Activated CD8-positive, alpha-beta T cell treated with anti-CD3 and anti-CD28 coated beads, Interleukin-2, amount 10 ng/mL, durations not matched to agents 7 days and 5 days (primary cell): Measurements from ENCODE around the gene MCC. TPM values are rescaled to one million over a fixed set of nuclear protein-coding genes. Genes with fewer than 3 reads are reported as not detected.

Experiments used
- ATAC-seq: fragments of 150-1000 bp; cut with Tn5 transposase; one replicate; pipeline ENCODE4 v1.10.0; 2021; ENCODE audit warnings: moderate library complexity
- CTCF ChIA-PET: fragments of 350-600 bp; sonication (Branson Sonifier 250); formaldehyde crosslinking; loops from one replicate; lab custom pipeline; 2021; ENCODE audit warnings: antibody characterized with exemption; lab: Charles Lee
- POLR2A ChIA-PET: fragments of 350-600 bp; sonication (Branson Sonifier 250); formaldehyde crosslinking; loops from one replicate; lab custom pipeline; 2021; ENCODE audit warnings: antibody characterized with exemption; lab: Charles Lee
- DNase-seq: peaks from one replicate; pipeline ENCODE4 v3.0.0-alpha.2; 2020
- H3K27ac Mint-ChIP-seq: one replicate; pipeline ENCODE4 v1.8.0; 2021; ENCODE audit warnings: mild to moderate bottlenecking, mixed read lengths
- H3K27me3 Mint-ChIP-seq: one replicate; pipeline ENCODE4 v1.8.0; 2021; ENCODE audit warnings: low read depth, mixed read lengths
- H3K36me3 Mint-ChIP-seq: one replicate; pipeline ENCODE4 v1.8.0; 2021; ENCODE audit warnings: low read depth, mixed read lengths
- H3K4me1 Mint-ChIP-seq: one replicate; pipeline ENCODE4 v1.8.0; 2021; ENCODE audit warnings: low read depth, mixed read lengths
- H3K4me3 Mint-ChIP-seq: one replicate; pipeline ENCODE4 v1.8.0; 2021; ENCODE audit warnings: mild to moderate bottlenecking, mixed read lengths
- H3K9me3 Mint-ChIP-seq: one replicate; pipeline ENCODE4 v1.8.0; 2022; ENCODE audit warnings: mixed read lengths; ENCODE audit not compliant: insufficient read depth
- total RNA-seq, 2 experiments: library from RNA; stranded (reverse); gene quantifications; one replicate each; pipeline ENCODE4 v1.2.3, GENCODE V29; 2021

MCC gene
- total RNA-seq, 2 experiments from 2014 or later: 7.6 to 8.0 TPM

DNA sequence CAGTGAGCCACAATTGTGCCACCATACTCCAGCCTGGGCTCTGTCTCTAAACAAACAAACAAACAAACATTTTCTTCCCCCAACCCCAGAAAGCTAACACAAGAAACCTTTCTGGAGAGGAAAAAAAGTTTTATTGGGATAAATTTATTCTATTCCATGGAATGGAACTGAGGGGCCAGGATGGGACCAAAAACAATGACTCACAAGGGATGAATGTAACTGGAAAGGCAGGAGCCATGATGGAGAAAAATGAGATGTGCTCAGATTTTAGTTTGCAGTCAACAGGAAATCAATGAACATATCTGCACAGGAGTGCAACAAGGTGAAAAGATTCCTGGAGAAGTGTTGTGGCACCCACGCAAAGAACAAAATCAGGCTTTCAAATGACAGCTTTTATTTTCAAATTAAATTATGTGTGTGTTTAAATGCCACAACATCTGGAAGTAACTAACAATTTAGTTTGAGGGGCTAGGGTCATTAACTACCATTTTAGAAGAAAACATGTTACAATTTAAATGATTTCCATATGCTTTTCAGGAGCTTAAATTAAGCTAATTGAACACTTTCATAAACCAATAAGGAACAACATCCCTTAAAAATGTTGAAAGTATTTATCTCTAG lies 262.0 kb downstream of the MCC start:
- H3K27me3 Mint-ChIP-seq: no peaks in the 10 kb centered on the region
- ChIA-PET CTCF (no interaction called here), POLR2A (no interaction called here)
- H3K9me3 Mint-ChIP-seq: no peaks in the 10 kb centered on the region
- no peak overlapping the region for H3K4me3 Mint-ChIP-seq
- no peaks in the 10 kb centered on the region for H3K4me1 Mint-ChIP-seq
- no peak for ATAC-seq
- H3K36me3 Mint-ChIP-seq: no peaks in the 10 kb centered on the region
- DNase-seq: no peak
- H3K27ac Mint-ChIP-seq: no peak overlapping the region

- H3K4me3 Mint-ChIP-seq: no peak overlapping the region
- no peaks in the 10 kb centered on the region for H3K4me1 Mint-ChIP-seq
- H3K9me3 Mint-ChIP-seq: no peaks in the 10 kb centered on the region
- no peaks in the 10 kb centered on the region for H3K36me3 Mint-ChIP-seq
- ChIA-PET POLR2A (no interaction called here), CTCF (no interaction called here)
- no peak overlapping the region for H3K27ac Mint-ChIP-seq
- DNase-seq (no peak), ATAC-seq (no peak)
- H3K27me3 Mint-ChIP-seq: no peaks in the 10 kb centered on the region
Observed at GRCh38 chr5:113225259-113225658, 263.0 kb downstream of the MCC start.

- H3K9me3 Mint-ChIP-seq: no peaks in the 10 kb centered on the region
- no peak overlapping the region for H3K4me3 Mint-ChIP-seq
- CTCF ChIA-PET: no interaction called here
- no peaks in the 10 kb centered on the region for H3K27me3 Mint-ChIP-seq
- H3K27ac Mint-ChIP-seq: no peak overlapping the region
- H3K4me1 Mint-ChIP-seq: no peaks in the 10 kb centered on the region
- DNase-seq: no peak
- ATAC-seq: no peak
- H3K36me3 Mint-ChIP-seq: no peaks in the 10 kb centered on the region
- POLR2A ChIA-PET: no interaction called here
Observed at GRCh38 chr5:113224605-113225065, 263.6 kb downstream of the MCC start.

DNA sequence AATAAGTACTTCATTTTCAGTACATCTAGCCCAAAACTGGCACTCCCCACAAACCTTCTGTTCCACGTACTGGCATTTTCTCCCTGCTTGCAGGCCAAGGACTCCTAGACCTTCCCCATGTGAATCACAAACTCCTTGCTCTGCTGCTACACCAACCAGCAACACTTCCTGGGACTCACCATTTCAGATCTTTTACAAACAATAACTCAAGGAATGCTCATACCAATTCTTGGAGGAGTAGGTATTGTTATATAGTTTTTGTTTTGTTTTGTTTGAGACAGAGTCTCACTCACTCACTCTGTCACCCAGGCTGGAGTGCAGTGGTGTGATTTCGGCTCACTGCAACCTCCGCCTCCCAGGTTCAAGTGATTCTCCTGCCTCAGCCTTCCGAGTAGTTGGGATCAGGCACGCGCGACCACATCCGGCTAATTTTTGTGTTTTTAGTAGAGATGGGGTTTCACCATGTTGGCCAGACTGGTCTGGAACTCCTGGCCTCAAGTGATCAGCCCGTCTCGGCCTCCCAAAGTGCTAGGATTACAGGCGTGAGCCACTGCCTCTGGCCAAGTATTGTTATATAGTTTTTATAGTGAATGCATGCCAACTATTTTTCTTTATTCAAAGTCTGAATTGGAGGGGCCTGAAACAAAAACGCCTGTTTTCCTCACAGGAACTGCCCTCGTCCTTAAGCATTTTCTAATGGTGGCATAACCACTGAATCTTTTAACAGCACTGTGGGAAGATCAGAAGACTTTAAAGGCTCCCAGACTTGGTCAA lies 264.2 kb downstream of the MCC start:
- CTCF ChIA-PET: no interaction called here
- Mint-ChIP-seq H3K27me3 (no peaks in the 10 kb centered on the region), H3K4me3 (no peak overlapping the region), H3K27ac (no peak overlapping the region), H3K36me3 (no peaks in the 10 kb centered on the region), H3K9me3 (no peaks in the 10 kb centered on the region), H3K4me1 (no peaks in the 10 kb centered on the region)
- DNase-seq: no peak
- no peak for ATAC-seq
- POLR2A ChIA-PET: no interaction called here

GRCh38 chr5:113223315-113223714 lies 264.9 kb downstream of the MCC start:
- CTCF ChIA-PET: no interaction called here
- H3K9me3 Mint-ChIP-seq: no peaks in the 10 kb centered on the region
- no peak overlapping the region for H3K27ac Mint-ChIP-seq
- no peak overlapping the region for H3K4me3 Mint-ChIP-seq
- no peaks in the 10 kb centered on the region for H3K27me3 Mint-ChIP-seq
- ATAC-seq (no peak), DNase-seq (no peak)
- POLR2A ChIA-PET: no interaction called here
- H3K4me1 Mint-ChIP-seq: no peaks in the 10 kb centered on the region
- H3K36me3 Mint-ChIP-seq: no peaks in the 10 kb centered on the region

GRCh38 chr5:113221294-113222176 lies 266.7 kb downstream of the MCC start:
- H3K36me3 Mint-ChIP-seq: no peaks in the 10 kb centered on the region
- ATAC-seq (no peak), DNase-seq (no peak)
- no peak overlapping the region for H3K4me3 Mint-ChIP-seq
- no peak overlapping the region for H3K27ac Mint-ChIP-seq
- H3K9me3 Mint-ChIP-seq: no peaks in the 10 kb centered on the region
- no peaks in the 10 kb centered on the region for H3K4me1 Mint-ChIP-seq
- ChIA-PET CTCF (no interaction called here), POLR2A (no interaction called here)
- no peaks in the 10 kb centered on the region for H3K27me3 Mint-ChIP-seq

GRCh38 chr5:113219695-113220094 lies 268.6 kb downstream of the MCC start:
- DNase-seq (no peak), ATAC-seq (no peak)
- POLR2A ChIA-PET: no interaction called here
- H3K36me3 Mint-ChIP-seq: no peaks in the 10 kb centered on the region
- no peaks in the 10 kb centered on the region for H3K9me3 Mint-ChIP-seq
- no peaks in the 10 kb centered on the region for H3K4me1 Mint-ChIP-seq
- CTCF ChIA-PET: no interaction called here
- H3K4me3 Mint-ChIP-seq: no peak overlapping the region
- no peaks in the 10 kb centered on the region for H3K27me3 Mint-ChIP-seq
- no peak overlapping the region for H3K27ac Mint-ChIP-seq

DNA sequence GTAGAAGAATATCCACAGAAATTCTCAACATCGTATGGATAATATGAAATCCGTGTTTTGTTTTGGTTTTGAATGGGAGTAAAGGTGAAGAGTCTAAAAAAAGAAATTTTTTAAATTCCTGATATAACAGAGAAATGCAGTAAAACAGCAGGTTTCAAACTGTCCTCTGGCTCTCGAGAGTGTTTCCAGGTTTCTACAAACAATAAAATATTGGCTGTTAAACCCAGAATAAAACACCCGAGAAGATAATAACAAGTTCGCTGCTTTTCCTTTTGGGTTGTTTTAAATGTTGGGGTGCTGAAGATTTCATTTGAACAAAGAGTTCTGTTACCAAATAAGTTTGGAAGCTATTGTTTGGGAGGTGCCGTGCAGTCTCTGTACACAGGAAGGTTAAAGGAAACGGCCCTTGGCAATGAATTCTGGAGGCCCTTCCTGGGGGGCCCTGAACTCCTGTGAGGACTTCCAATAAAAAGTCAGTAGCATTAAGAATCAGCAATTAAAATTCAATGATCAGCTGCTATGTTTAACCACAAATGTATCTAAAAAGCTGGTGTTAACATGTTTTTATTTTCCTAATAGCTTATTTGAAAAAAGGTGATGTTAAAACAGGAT lies 269.2 kb downstream of the MCC start:
- no peak for DNase-seq
- POLR2A ChIA-PET: no interaction called here
- no peaks in the 10 kb centered on the region for H3K36me3 Mint-ChIP-seq
- no peaks in the 10 kb centered on the region for H3K27me3 Mint-ChIP-seq
- CTCF ChIA-PET: no interaction called here
- no peaks in the 10 kb centered on the region for H3K9me3 Mint-ChIP-seq
- no peak overlapping the region for H3K4me3 Mint-ChIP-seq
- ATAC-seq: no peak
- H3K4me1 Mint-ChIP-seq: no peaks in the 10 kb centered on the region
- H3K27ac Mint-ChIP-seq: no peak overlapping the region

DNA sequence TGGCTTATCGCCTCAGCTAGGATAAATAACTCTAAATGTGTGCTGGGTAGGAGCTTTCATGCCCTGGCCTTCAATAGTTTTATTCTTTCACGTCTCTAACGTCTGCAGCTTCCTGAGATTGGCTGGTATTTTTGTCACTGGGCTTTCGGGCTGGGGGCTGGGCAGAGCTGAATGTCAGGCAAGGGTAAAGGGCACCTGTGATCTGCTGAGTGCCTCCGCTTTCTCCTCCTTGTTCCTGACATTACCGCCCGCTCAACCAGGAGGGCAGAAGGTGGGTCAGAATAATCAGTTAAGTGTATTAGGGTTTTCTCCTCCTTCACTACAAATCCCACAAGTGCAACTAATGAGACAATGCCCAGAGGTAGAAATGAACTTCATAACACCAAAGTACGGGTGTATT lies 270.1 kb downstream of the MCC start:
- POLR2A ChIA-PET: no interaction called here
- Mint-ChIP-seq H3K36me3 (no peaks in the 10 kb centered on the region), H3K27me3 (no peaks in the 10 kb centered on the region), H3K9me3 (no peaks in the 10 kb centered on the region), H3K27ac (no peak overlapping the region), H3K4me3 (no peak overlapping the region), H3K4me1 (no peaks in the 10 kb centered on the region)
- DNase-seq (no peak), ATAC-seq (no peak)
- CTCF ChIA-PET: no interaction called here

GRCh38 chr5:113217619-113218184 lies 270.6 kb downstream of the MCC start:
- H3K36me3 Mint-ChIP-seq: no peaks in the 10 kb centered on the region
- DNase-seq (no peak), ATAC-seq (no peak)
- POLR2A ChIA-PET: no interaction called here
- H3K9me3 Mint-ChIP-seq: no peaks in the 10 kb centered on the region
- H3K4me1 Mint-ChIP-seq: no peaks in the 10 kb centered on the region
- H3K27me3 Mint-ChIP-seq: no peaks in the 10 kb centered on the region
- no peak overlapping the region for H3K4me3 Mint-ChIP-seq
- CTCF ChIA-PET: interaction anchor here (1.4 kb wide), 1 partner anchor 113 kb away, joined by 5 read pairs; no protein-coding TSS in a partner anchor
- no peak overlapping the region for H3K27ac Mint-ChIP-seq

DNA sequence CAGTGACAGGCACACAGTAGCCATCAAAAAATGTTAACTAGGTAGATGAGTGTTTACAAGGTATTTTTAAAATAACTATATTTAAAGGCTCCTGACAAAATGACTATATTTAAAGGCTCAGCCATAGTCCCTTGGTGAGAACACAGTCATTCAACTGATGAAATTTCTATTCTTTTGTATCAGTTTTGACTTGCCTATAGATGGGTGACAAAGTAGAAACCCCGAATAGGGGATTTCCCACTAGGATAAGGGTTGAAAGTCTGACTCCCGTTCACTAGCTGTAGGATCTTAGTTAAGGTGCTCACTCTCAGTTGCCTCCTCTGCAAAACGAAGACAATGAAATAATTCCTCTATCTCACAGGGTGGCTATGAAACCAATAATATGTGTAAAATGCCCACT lies 271.7 kb downstream of the MCC start:
- H3K9me3 Mint-ChIP-seq: no peaks in the 10 kb centered on the region
- H3K36me3 Mint-ChIP-seq: no peaks in the 10 kb centered on the region
- no peaks in the 10 kb centered on the region for H3K4me1 Mint-ChIP-seq
- no peaks in the 10 kb centered on the region for H3K27me3 Mint-ChIP-seq
- ChIA-PET CTCF (interaction anchor here (1.4 kb wide), 1 partner anchor 114 kb away, joined by 5 read pairs; no protein-coding TSS in a partner anchor), POLR2A (no interaction called here)
- H3K4me3 Mint-ChIP-seq: no peak overlapping the region
- ATAC-seq (no peak), DNase-seq (no peak)
- no peak overlapping the region for H3K27ac Mint-ChIP-seq
